NCI-H460 (cell line): ENCODE measurements around the gene SHANK1. TPM values are rescaled to one million over a fixed set of nuclear protein-coding genes. Genes with fewer than 3 reads are reported as not detected.
A peak's percentile ranks its signal among the peaks of the same experiment; 100 is the strongest.

ENCODE experiments used
- DNase-seq: peaks from one replicate; pipeline ENCODE4 v3.0.0-alpha.2; 2016; ENCODE audit warnings: low read depth; ENCODE audit errors: extremely low read depth
- total RNA-seq: library from RNA; depleted of rRNA; stranded (reverse); fragments of >200 nt; shearing (Covaris generic); gene quantifications from 2 replicates; pipeline ENCODE4 v1.2.3, GENCODE V29; 2014

SHANK1 gene
- total RNA-seq, 1 experiment from 2014 or later = 0.15 TPM

DNA sequence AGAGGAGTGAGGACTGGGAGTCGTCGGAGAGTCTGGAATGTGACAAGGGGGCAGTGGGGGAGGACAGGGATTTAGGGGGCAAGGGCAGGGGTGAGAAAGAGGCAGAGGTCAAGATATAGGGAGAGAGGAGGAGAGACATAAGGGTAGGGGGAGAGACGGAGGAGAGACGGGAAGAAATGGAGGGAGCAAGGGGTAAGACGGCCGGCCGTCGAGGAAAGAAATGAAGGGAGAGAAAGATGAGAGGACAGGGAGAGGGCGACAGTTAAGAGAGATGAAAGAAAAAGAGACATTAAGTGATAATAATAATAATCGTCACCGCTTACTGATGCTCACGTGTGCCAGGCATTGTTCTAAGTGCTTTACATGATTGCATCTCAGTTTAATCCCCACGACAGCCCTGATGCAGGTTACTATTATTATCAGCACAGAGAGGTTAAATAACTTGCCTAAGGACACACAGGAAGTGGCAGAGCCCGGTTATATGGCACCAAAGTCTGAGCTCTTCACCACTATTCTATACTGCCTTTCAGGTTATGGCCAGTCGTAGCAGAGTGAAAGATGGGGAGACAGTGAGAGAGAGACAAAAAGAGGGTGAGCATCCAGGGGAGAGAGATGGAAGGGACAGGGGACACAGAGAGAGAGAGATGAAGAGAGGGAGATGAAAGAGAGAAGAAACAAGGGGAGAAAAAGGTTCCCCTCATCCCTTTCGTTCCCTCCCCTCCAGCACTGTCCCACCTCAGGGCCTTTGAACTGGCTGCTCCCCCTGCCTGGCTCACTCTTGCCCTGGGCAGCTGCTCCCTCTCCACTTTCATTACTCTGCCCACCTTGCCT is 56.7 kb downstream of the SHANK1 start:
- DNase-seq = no peak

DNA sequence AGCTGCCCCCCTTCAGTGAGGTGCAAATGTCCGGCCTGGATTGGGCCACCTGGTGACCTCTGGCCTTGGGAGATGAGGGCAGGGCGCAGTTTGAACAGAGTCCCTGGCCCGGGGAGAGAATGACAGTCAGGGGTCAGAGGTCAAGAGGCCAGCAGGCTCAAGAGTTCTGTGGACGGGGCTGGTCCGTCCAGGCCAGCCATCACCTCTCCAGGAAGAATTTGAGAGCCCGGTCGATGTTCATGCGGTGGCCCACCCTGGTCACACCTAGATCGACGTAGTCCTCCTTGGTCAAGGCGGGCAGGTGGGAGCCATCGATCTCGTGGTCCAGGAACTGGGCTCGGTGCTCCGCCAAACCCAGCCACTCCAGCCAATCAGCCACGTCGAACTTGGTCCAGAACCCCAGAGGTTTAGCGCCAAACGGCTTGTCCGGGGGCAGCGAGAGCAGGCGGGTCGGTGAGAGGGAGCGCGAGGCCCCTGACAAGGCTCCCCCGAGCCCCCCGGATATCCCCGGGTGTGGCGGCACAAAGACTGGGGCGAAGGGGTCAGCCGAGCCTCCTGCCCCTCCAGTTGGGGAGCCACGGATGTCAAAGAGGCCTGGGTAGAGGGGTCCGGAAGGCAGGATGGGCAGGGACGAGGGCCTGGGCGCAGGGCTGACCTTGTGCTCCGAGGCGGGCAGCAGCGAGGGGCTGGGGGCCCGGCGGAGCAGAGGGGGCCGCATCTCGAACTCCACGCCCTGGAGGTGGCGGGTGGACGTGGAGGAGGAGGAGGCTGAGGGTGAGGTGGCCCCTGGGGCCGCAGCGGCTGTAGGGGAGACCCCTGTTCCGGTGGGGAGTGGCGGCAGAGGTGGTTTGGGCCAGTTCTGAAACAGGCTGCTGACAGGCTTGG is 57.6 kb downstream of the SHANK1 start:
- DNase-seq = no peak

DNA sequence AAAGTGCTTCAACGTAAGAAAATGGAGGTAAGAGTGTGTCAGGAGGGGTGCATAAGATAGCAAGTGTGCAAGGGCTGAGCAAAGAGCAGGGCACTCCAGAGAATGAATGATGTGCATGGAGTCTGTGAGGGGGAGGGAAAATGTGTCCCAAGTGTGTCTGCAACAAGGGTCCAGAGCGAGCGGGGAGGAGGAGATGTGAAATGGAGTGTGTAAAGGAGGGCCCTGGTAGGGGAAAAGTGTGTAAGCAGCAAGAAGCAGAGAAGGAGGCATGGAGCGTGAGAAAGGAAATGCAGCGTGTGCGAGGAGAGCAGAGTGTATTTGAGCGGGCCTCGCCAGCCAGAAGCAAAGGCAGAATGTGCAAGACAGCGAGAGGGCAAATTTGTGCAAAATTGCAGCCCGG is 58.6 kb downstream of the SHANK1 start:
- no peak for DNase-seq

GRCh38 chr19:50660088-50660366 is 59.6 kb downstream of the SHANK1 start:
- DNase-seq = no peak

DNA sequence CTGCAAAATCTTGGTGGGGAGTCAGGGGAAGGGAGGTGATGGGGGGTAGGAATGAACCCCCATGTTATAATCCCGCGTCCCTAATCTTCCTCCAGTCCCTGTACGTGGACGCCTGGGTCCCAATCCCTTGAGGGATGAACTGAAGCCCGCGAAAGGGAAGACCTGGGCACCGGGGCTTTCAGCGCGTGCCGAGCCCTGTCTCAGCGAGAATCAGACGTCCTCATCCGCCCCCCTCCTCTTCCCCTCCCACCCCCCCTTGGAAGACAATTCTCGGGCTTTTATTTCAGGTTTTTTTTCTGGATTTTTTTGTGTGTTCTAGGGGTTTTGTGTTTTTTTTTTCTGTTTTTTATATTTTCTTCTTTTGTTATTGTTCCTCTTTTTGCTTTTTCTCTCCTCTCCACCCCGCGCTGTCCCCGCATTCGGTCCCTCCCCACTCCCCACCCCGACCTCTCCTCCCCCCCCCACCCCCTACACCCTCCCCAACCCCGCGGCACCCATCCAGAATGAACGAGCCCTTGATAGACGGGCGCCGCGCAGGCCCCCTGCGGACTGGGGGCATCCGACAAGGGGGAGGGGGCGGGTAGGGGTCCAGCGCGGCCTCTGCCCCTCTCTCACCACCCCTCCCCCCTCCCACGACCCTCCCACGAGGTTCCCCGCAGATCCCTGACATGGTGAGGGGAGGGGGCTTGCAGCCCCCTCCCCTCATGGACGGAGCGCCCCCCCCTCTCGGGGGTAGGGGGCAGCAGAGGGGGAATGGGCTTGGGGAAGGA is 60.1 kb downstream of the SHANK1 start:
- DNase-seq = no peak

- peak; percentile 84 for DNase-seq
These were observed 60.9 kb downstream of the SHANK1 start for GRCh38 chr19:50658441-50659317.

- DNase-seq = peak; percentile 99
These were observed 61.7 kb downstream of the SHANK1 start for GRCh38 chr19:50657712-50658440.

DNA sequence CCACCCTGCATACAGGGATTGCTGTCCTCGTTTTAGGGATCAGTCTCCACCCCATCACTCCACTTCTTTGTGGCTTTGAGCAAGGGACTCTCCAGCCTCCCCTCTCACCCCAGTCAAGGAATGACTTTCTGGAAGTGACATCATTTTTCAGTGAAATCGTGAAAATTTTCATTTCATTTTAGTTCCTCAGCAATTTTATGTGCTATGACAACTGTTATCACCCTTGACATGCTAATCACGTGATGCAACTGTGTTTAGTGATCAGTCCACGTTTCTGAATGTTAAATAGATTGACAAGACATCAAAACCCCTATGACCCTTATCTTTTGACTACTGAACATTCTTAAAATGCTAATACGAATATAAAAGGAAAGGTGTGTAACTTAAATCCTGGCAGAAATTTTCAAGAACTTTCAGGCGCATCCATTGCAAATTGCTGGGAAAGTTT is 62.4 kb downstream of the SHANK1 start:
- no peak for DNase-seq

GRCh38 chr19:50654882-50655281 is 64.7 kb downstream of the SHANK1 start:
- DNase-seq = no peak

GRCh38 chr19:50652722-50653121 is 66.9 kb downstream of the SHANK1 start:
- no peak for DNase-seq

DNA sequence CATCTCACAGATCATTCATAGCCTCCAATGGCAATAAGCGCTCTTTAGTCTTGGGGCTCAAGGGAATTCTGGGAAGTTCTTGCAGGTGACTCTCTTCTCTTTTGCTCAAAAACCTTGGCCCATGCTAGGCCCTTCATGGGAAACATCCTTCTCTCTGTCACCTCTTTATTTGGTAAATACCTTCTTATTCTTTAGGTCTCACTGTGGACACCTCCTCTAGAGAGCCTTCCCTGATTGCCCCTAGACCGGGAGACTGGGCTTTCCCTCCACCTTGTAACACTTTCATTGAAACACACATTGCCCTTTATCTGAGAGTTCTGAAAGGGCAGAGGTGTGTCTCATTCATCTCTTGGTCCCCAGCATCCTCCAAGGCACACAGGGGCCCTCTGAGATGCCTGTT is 68.4 kb downstream of the SHANK1 start:
- no peak for DNase-seq

DNA sequence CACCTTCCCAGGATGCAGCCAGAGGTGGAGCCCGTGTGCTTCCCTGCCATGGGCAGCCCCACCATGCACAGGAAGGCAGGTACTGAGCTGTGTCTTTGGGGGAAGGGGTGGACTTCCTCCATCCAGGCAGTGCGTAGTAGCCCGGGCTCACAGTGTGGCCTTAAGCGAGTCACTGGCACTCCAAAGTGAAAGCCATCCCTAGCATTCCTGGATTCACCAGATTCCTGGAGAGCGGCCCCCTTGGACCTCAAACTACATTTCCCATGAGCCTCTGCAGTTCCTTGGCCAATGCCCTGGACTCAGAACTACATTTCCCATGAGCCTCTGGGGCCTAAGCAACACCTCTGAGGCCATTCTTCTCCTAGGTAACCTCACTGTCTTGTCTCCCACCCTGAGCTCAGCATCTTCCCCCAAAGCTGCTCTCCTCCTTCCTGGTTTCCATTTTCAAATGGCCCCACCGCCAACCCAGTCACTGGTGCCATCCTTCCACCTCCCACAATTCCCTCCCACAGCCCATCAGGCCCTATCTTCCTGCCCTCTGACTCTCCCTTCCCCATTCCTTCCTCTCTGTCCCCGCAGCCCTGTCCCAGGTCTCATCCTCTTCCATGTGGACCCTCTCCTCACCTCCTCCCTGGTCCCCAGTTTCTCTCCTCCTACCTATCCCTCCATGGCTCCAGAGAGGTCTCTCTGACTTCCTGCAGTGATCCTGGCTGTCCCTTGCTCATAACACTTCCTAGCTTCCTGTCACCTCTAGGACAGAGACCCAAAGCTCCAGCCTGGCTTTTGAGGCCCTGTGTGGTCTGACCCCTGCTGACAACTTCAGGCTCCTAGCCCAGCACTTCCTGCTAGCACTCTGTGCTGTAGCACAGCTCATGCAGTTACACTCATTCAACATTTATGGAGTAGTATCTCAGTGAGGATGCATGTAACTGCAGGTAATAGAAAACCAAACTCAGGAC is 69.9 kb downstream of the SHANK1 start, which contains the start of gene C19orf81:
Gene C19orf81 (plus strand): TSS at position 13 of the 959 bp plus-strand sequence. CDS start 0 bp downstream, at position 13.
- DNase-seq = no peak

- DNase-seq = no peak
These were observed 70.9 kb downstream of the SHANK1 start for GRCh38 chr19:50648659-50649058.

DNA sequence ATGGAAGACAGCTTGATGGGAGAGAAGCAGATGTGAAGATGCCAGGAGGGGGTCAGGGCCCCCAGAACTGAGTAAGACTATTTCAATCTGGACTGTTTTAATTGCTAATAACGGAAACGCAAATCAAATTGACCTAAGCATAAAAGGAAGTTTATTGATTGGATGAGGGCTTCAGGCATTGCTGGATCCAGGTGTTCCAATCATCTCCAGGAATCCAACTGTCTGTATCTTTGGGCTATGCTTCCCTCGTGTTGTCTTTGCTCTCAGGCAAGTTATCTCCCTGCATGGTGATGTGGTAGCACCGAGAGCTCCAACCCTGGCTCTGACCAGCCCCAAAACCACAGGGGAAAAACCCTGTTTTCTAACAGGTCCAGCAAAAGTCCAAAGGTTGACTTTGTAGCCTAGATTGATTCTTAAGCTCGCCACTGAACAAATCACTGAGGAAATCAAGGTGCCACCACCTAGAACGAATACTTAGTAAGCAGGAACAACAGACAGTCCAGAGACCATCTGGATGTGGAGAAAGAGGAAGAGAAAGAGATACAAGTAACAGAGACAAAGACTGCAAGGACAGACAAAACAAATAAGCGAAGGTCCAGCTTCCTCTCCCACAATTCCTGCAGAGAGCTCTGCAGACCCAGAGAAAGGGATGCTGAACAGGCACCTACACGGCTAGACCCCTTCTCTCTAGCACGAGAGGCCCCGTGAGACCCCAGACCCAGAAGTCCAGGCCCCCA is 71.6 kb downstream of the SHANK1 start:
- DNase-seq = no peak

- DNase-seq = peak; percentile 19
These were observed 73.4 kb downstream of the SHANK1 start for GRCh38 chr19:50646074-50646807.

DNA sequence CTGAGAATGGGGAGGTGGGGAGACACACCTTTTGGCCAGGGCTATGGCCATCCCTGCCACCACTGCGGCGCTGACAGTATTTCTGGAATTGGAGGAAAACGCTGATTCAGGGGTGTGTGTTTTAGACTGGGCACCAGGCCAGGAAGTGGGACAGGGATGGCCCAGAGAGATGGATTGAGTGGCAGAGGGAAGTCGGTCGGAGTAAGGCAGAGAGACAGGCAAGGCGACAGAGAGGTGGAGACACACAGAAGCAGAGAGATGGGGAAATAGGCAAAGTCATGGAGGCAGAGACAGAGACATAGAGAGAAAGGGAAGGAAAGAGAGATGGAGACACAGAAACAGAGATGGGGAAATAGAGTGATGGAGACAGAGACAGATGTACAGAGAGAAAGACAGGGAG is 74.5 kb downstream of the SHANK1 start:
- no peak for DNase-seq
